Epithelial cell of proximal tubule (primary cell): Measurements from ENCODE around the gene ST6GALNAC3. TPM values are rescaled to one million over a fixed set of nuclear protein-coding genes. Genes with fewer than 3 reads are reported as not detected.

ENCODE experiments used
- DNase-seq: peaks from one replicate; pipeline ENCODE4 v3.0.0-alpha.2; 2011; ENCODE audit warnings: low read depth
- H3K4me3 ChIP-seq: 2 replicates; pipeline ENCODE4 v1.5.1; 2011; ENCODE audit warnings: low read depth, mild to moderate bottlenecking, low read length
- total RNA-seq: library from RNA; depleted of rRNA; stranded (reverse); fragments of >200 nt; gene quantifications from 2 replicates; pipeline ENCODE4 v1.2.3, GENCODE V29; 2015
- TF ChIP-seq, protein P1 (sequence below): conservative IDR thresholded peaks from 2 replicates; pipeline ENCODE4 v1.5.1; 2012; ENCODE audit warnings: low read depth, mild to moderate bottlenecking, low read length

Gene ST6GALNAC3
- total RNA-seq, 1 donor from 2014 or later, result 0.75 TPM

DNA sequence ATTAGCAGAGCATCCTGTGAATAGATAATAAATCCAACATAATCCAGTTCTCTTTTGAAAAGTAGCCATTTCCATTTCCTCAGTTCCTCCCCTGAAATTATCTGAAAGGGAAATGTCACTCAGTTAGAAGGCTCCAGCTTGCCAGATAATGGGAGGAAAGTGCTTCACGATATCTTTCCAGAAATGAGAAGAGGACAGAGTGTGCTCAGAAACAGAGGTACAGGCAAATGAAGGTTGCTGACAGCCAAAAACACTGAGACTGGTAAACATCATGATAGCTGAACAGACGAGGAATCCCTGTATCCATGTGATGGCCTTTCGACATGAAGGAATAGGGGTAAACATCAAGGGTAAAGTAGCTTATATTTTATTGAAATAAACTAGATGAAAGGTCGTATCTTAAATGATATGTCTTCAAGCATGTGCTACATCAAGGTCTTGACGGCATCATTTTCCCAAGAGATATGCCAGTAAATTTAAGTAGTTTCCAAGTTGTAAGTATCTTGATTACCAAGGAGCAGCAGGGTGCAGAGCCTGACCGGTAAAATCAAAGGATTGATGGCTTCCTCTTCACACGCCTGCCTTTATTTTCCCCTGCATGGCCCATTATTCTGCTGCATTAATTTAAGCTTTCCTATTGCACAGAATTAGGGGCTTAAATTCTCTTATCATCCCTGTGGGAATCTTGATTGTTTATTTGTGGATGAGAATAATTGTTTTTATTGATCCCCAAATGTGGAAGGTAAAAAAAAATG is 548.4 kb downstream of the ST6GALNAC3 start:
- no peak overlapping the region for H3K4me3 ChIP-seq
- TF ChIP-seq, protein P1, sequence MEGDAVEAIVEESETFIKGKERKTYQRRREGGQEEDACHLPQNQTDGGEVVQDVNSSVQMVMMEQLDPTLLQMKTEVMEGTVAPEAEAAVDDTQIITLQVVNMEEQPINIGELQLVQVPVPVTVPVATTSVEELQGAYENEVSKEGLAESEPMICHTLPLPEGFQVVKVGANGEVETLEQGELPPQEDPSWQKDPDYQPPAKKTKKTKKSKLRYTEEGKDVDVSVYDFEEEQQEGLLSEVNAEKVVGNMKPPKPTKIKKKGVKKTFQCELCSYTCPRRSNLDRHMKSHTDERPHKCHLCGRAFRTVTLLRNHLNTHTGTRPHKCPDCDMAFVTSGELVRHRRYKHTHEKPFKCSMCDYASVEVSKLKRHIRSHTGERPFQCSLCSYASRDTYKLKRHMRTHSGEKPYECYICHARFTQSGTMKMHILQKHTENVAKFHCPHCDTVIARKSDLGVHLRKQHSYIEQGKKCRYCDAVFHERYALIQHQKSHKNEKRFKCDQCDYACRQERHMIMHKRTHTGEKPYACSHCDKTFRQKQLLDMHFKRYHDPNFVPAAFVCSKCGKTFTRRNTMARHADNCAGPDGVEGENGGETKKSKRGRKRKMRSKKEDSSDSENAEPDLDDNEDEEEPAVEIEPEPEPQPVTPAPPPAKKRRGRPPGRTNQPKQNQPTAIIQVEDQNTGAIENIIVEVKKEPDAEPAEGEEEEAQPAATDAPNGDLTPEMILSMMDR, result no peak

GRCh38 chr1:76625886-76626678 is 551.5 kb downstream of the ST6GALNAC3 start:
- no peak for DNase-seq
- TF ChIP-seq, protein P1, result no peak
- no peak overlapping the region for H3K4me3 ChIP-seq

More for the DNA sequence above, 548.4 kb downstream of the ST6GALNAC3 start:
- DNase-seq, result no peak

- no peak overlapping the region for H3K4me3 ChIP-seq
- TF ChIP-seq, protein P1, result no peak
- no peak for DNase-seq
Measured at GRCh38 chr1:76627498-76627897, 553.0 kb downstream of the ST6GALNAC3 start.

DNA sequence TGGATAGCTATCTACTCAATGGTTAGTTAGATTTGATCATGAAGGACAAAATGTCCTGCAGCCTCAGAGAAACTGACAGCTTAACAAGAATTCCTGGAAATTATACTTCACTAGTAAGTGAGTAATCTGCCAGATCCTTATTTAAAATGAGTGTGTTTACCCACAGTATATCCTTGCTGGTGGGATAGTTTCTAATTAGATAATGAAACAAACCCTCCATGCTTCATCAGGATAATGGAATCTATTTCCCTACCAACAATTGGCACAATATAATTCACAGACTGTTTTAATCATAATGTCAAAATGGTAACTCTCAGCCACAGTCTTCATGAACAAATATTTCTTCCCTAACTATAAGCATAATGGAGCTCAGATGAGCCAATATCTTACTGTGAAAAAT is 553.4 kb downstream of the ST6GALNAC3 start:
- TF ChIP-seq, protein P1, result no peak

DNA sequence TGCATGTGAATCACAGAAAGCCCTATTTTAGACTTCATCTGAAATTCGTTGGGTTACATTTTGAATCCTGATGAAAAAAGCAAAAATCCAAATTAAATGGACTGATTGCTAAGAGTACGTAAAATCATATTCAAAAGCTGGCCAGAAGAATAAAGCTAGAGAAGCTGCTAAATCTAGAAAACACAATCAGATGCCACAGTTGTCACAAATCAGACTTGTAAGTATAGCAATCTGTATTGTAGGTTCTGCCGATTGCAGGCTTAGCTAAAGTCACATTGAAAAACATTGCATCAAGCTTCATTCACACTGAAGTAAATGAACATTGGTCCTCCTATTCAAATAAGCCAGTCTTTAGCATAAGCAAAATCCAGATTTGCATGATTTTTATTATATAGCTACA is 557.6 kb downstream of the ST6GALNAC3 start:
- no peak overlapping the region for H3K4me3 ChIP-seq
- TF ChIP-seq, protein P1, result no peak
- DNase-seq, result no peak

More for the DNA sequence above, 553.4 kb downstream of the ST6GALNAC3 start:
- no peak overlapping the region for H3K4me3 ChIP-seq
- no peak for DNase-seq

- TF ChIP-seq, protein P1, result no peak
- DNase-seq, result no peak
- no peak overlapping the region for H3K4me3 ChIP-seq
Measured at GRCh38 chr1:76635784-76636183, 561.2 kb downstream of the ST6GALNAC3 start.
